Astrocyte (in vitro differentiated cells and primary cell): Measurements from ENCODE around the gene CHAD. TPM values are rescaled to one million over a fixed set of nuclear protein-coding genes. Genes with fewer than 3 reads are reported as not detected.

Experiments used
- DNase-seq: peaks from one replicate; pipeline ENCODE4 v3.0.0-alpha.2; 2010; ENCODE audit warnings: low read depth
- FAIRE-seq: peaks from 2 replicates; lab custom pipeline; 2011; peaks lifted over from hg19 to GRCh38; lab: Jason Lieb, UNC
- H2AFZ ChIP-seq: 2 replicates; pipeline ENCODE4 v1.6.0; 2012; ENCODE audit warnings: low read depth, low read length, inconsistent platforms
- H3K27ac ChIP-seq: 2 replicates; pipeline ENCODE4 v1.5.1; 2011; ENCODE audit warnings: low read depth, low read length, inconsistent platforms
- H3K27me3 ChIP-seq: 2 replicates; pipeline ENCODE4 v1.6.0; 2011; ENCODE audit warnings: low read length, inconsistent platforms; ENCODE audit not compliant: insufficient read depth
- H3K36me3 ChIP-seq: 2 replicates; pipeline ENCODE4 v1.5.1; 2011; ENCODE audit warnings: low read length, inconsistent platforms; ENCODE audit not compliant: insufficient read depth
- H3K4me1 ChIP-seq: 2 replicates; pipeline ENCODE4 v1.5.1; 2011; ENCODE audit warnings: low read length, inconsistent platforms; ENCODE audit not compliant: insufficient read depth
- H3K4me2 ChIP-seq: 2 replicates; pipeline ENCODE4 v1.6.0; 2012; ENCODE audit warnings: low read length, inconsistent platforms
- H3K4me3 ChIP-seq: 2 replicates; pipeline ENCODE4 v1.5.1; 2011; ENCODE audit warnings: low read depth, mild to moderate bottlenecking, low read length, inconsistent platforms; ENCODE audit not compliant: insufficient read depth
- H3K79me2 ChIP-seq: 2 replicates; pipeline ENCODE4 v1.6.0; 2012; ENCODE audit warnings: mild to moderate bottlenecking, low read length, inconsistent platforms; ENCODE audit not compliant: insufficient read depth
- H3K9ac ChIP-seq: 2 replicates; pipeline ENCODE4 v1.6.0; 2012; ENCODE audit warnings: mild to moderate bottlenecking, low read length, inconsistent platforms
- H3K9me3 ChIP-seq: 2 replicates; pipeline ENCODE4 v1.5.1; 2012; ENCODE audit warnings: low read depth, mild to moderate bottlenecking, low read length, inconsistent platforms; ENCODE audit not compliant: insufficient read depth
- H4K20me1 ChIP-seq: 2 replicates; pipeline ENCODE4 v1.6.0; 2012; ENCODE audit warnings: low read length, inconsistent platforms; ENCODE audit not compliant: insufficient read depth
- H3K27ac Mint-ChIP-seq: one replicate; pipeline ENCODE4 v1.8.0; 2021; ENCODE audit warnings: mild to moderate bottlenecking, mixed read lengths; ENCODE audit not compliant: unreplicated experiment
- H3K27me3 Mint-ChIP-seq: one replicate; pipeline ENCODE4 v1.8.0; 2021; ENCODE audit warnings: low read depth, mixed read lengths; ENCODE audit not compliant: unreplicated experiment
- H3K36me3 Mint-ChIP-seq: one replicate; pipeline ENCODE4 v1.8.0; 2021; ENCODE audit warnings: low read depth, mixed read lengths; ENCODE audit not compliant: unreplicated experiment
- H3K4me1 Mint-ChIP-seq: one replicate; pipeline ENCODE4 v1.8.0; 2021; ENCODE audit warnings: low read depth, mixed read lengths; ENCODE audit not compliant: unreplicated experiment
- H3K4me3 Mint-ChIP-seq: one replicate; pipeline ENCODE4 v1.8.0; 2021; ENCODE audit warnings: mild to moderate bottlenecking, moderate library complexity, mixed read lengths; ENCODE audit not compliant: unreplicated experiment
- H3K9me3 Mint-ChIP-seq: one replicate; pipeline ENCODE4 v1.8.0; 2021; ENCODE audit warnings: mild to moderate bottlenecking, mixed read lengths; ENCODE audit not compliant: unreplicated experiment
- CTCF ChIP-seq: IDR thresholded peaks from 2 replicates; pipeline ENCODE4 v1.5.1; 2011; ENCODE audit warnings: low read depth, mild to moderate bottlenecking, inconsistent platforms, low read length, moderate library complexity; ENCODE audit not compliant: insufficient read depth
- EZH2 ChIP-seq: IDR thresholded peaks from 2 replicates; pipeline ENCODE4 v1.6.1; 2012; ENCODE audit warnings: mild to moderate bottlenecking, low read length, inconsistent platforms; ENCODE audit not compliant: insufficient read depth
- total RNA-seq: library from RNA; stranded (reverse); gene quantifications from 2 replicates; pipeline ENCODE4 v1.2.1, GENCODE V29; 2021

The CHAD gene
- total RNA-seq, 1 donor from 2014 or later: not detected

- H4K20me1 ChIP-seq: no peaks in the 10 kb centered on the region
- no peak for FAIRE-seq
- no peak overlapping the region for H3K4me3 ChIP-seq
Observed at GRCh38 chr17:50439008-50439407, 29.7 kb downstream of the CHAD start.

GRCh38 chr17:50437409-50437808, 31.3 kb downstream of the CHAD start:
- H3K9ac ChIP-seq: no peak overlapping the region
- peaks cover 3% of the 10 kb centered on the region for H4K20me1 ChIP-seq
- Mint-ChIP-seq H3K9me3 (no peaks in the 10 kb centered on the region), H3K36me3 (peaks cover 1% of the 10 kb centered on the region), H3K27ac (no peak overlapping the region), H3K4me3 (no peak overlapping the region), H3K27me3 (no peaks in the 10 kb centered on the region), H3K4me1 (no peaks in the 10 kb centered on the region)
- no peak overlapping the region for H3K4me2 ChIP-seq
- no peak overlapping the region for H3K4me3 ChIP-seq
- no peaks in the 10 kb centered on the region for H3K36me3 ChIP-seq
- no peak overlapping the region for H2AFZ ChIP-seq
- H3K27ac ChIP-seq: no peak overlapping the region
- H3K79me2 ChIP-seq: no peaks in the 10 kb centered on the region
- no peaks in the 10 kb centered on the region for H3K9me3 ChIP-seq
- H3K27me3 ChIP-seq: no peaks in the 10 kb centered on the region
- TF ChIP-seq EZH2 (no peak), CTCF (no peak)
- H3K4me1 ChIP-seq: no peaks in the 10 kb centered on the region
- FAIRE-seq: no peak
- DNase-seq: no peak

More at GRCh38 chr17:50439008-50439407, 29.7 kb downstream of the CHAD start:
- DNase-seq: no peak
- H3K9me3 ChIP-seq: no peaks in the 10 kb centered on the region
- no peaks in the 10 kb centered on the region for H3K36me3 ChIP-seq
- no peak overlapping the region for H3K27ac Mint-ChIP-seq
- H3K9ac ChIP-seq: no peak overlapping the region
- no peaks in the 10 kb centered on the region for H3K79me2 ChIP-seq
- TF ChIP-seq EZH2: no peak
- no peak for TF ChIP-seq CTCF
- H3K27me3 ChIP-seq: no peaks in the 10 kb centered on the region
- no peaks in the 10 kb centered on the region for H3K27me3 Mint-ChIP-seq
- H2AFZ ChIP-seq: no peak overlapping the region
- H3K4me3 Mint-ChIP-seq: no peak overlapping the region
- H3K4me2 ChIP-seq: no peak overlapping the region
- H3K27ac ChIP-seq: no peak overlapping the region
- no peaks in the 10 kb centered on the region for H3K4me1 ChIP-seq
- peaks cover 1% of the 10 kb centered on the region for H3K36me3 Mint-ChIP-seq
- H3K9me3 Mint-ChIP-seq: no peaks in the 10 kb centered on the region
- peaks cover 2% of the 10 kb centered on the region for H3K4me1 Mint-ChIP-seq

- Histone ChIP-seq H3K27ac (no peak overlapping the region), H3K4me1 (no peaks in the 10 kb centered on the region), H3K9ac (no peak overlapping the region), H3K4me3 (no peak overlapping the region), H3K9me3 (no peaks in the 10 kb centered on the region), H4K20me1 (peaks cover 9% of the 10 kb centered on the region), H3K4me2 (no peak overlapping the region), H2AFZ (no peak overlapping the region), H3K27me3 (no peaks in the 10 kb centered on the region), H3K36me3 (peaks cover 2% of the 10 kb centered on the region), H3K79me2 (no peaks in the 10 kb centered on the region)
- Mint-ChIP-seq H3K36me3 (peaks cover 8% of the 10 kb centered on the region), H3K27me3 (no peaks in the 10 kb centered on the region), H3K9me3 (no peaks in the 10 kb centered on the region), H3K27ac (no peak overlapping the region), H3K4me3 (no peak overlapping the region), H3K4me1 (peaks cover under 1% of the 10 kb centered on the region)
- no peak for TF ChIP-seq EZH2
- no peak for TF ChIP-seq CTCF
- DNase-seq (no peak), FAIRE-seq (no peak)
Observed at GRCh38 chr17:50432125-50432762, 36.4 kb downstream of the CHAD start.
